ENCODE data around the gene MINK1. TPM values are rescaled to one million over a fixed set of nuclear protein-coding genes. Genes with fewer than 3 reads are reported as not detected.

MINK1 gene
- total RNA-seq, 1 donor from 2014 or later, result 139 TPM

GRCh38 chr17:4935650-4936049 is 102.5 kb downstream of the MINK1 start:
- peaks cover 4% of the 10 kb centered on the region for H3K36me3 Mint-ChIP-seq (ENCODE audit: insufficient read depth)
- no peaks in the 10 kb centered on the region for H3K27me3 Mint-ChIP-seq
- no peak for TF ChIP-seq CTCF (IDR thresholded peaks at IDR 0.05; ENCODE audit: unreplicated experiment)
- H3K4me3 Mint-ChIP-seq (ENCODE audit: low read depth), result no peak overlapping the region
- DNase-seq (ENCODE audit: low spot score, unreplicated experiment), result no peak
- no peaks in the 10 kb centered on the region for H3K9me3 Mint-ChIP-seq (ENCODE audit: low read depth)
- H3K27ac Mint-ChIP-seq, result no peak overlapping the region
- H3K4me1 Mint-ChIP-seq (ENCODE audit: low read depth), result peaks cover 9% of the 10 kb centered on the region

- H3K27ac Mint-ChIP-seq, result no peak overlapping the region
- no peak for DNase-seq (ENCODE audit: low spot score, unreplicated experiment)
- no peak overlapping the region for H3K4me3 Mint-ChIP-seq (ENCODE audit: low read depth)
- H3K36me3 Mint-ChIP-seq (ENCODE audit: insufficient read depth), result peaks cover 5% of the 10 kb centered on the region
- no peaks in the 10 kb centered on the region for H3K27me3 Mint-ChIP-seq
- TF ChIP-seq CTCF (IDR thresholded peaks at IDR 0.05; ENCODE audit: unreplicated experiment), result no peak
- peaks cover 16% of the 10 kb centered on the region for H3K4me1 Mint-ChIP-seq (ENCODE audit: low read depth)
- no peaks in the 10 kb centered on the region for H3K9me3 Mint-ChIP-seq (ENCODE audit: low read depth)
Measured at GRCh38 chr17:4936436-4936835, 103.3 kb downstream of the MINK1 start.

- Mint-ChIP-seq H3K9me3 (ENCODE audit: low read depth) (no peaks in the 10 kb centered on the region), H3K4me3 (ENCODE audit: low read depth) (no peak overlapping the region), H3K4me1 (ENCODE audit: low read depth) (peaks cover 21% of the 10 kb centered on the region), H3K27ac (no peak overlapping the region), H3K36me3 (ENCODE audit: insufficient read depth) (peaks cover 5% of the 10 kb centered on the region), H3K27me3 (no peaks in the 10 kb centered on the region)
- TF ChIP-seq CTCF (IDR thresholded peaks at IDR 0.05; ENCODE audit: unreplicated experiment), result no peak
- no peak for DNase-seq (ENCODE audit: low spot score, unreplicated experiment)
Measured at GRCh38 chr17:4937553-4937952, 104.4 kb downstream of the MINK1 start.

- H3K27me3 Mint-ChIP-seq, result no peaks in the 10 kb centered on the region
- TF ChIP-seq CTCF (IDR thresholded peaks at IDR 0.05; ENCODE audit: unreplicated experiment), result no peak
- no peak for DNase-seq (ENCODE audit: low spot score, unreplicated experiment)
- peak overlapping the region; percentile 94 for H3K27ac Mint-ChIP-seq
- no peaks in the 10 kb centered on the region for H3K9me3 Mint-ChIP-seq (ENCODE audit: low read depth)
- H3K36me3 Mint-ChIP-seq (ENCODE audit: insufficient read depth), result peaks cover 5% of the 10 kb centered on the region
- peaks cover 21% of the 10 kb centered on the region for H3K4me1 Mint-ChIP-seq (ENCODE audit: low read depth)
- peak overlapping the region; percentile 85 for H3K4me3 Mint-ChIP-seq (ENCODE audit: low read depth)
Measured at GRCh38 chr17:4938069-4938491, 104.9 kb downstream of the MINK1 start.

GRCh38 chr17:4938688-4939545 is 105.8 kb downstream of the MINK1 start:
- H3K4me1 Mint-ChIP-seq (ENCODE audit: low read depth), result peaks cover 21% of the 10 kb centered on the region
- H3K27ac Mint-ChIP-seq, result peak overlapping the region; percentile 94
- peak overlapping the region; percentile 85 for H3K4me3 Mint-ChIP-seq (ENCODE audit: low read depth)
- no peaks in the 10 kb centered on the region for H3K9me3 Mint-ChIP-seq (ENCODE audit: low read depth)
- no peak for TF ChIP-seq CTCF (IDR thresholded peaks at IDR 0.05; ENCODE audit: unreplicated experiment)
- no peak for DNase-seq (ENCODE audit: low spot score, unreplicated experiment)
- no peaks in the 10 kb centered on the region for H3K27me3 Mint-ChIP-seq
- H3K36me3 Mint-ChIP-seq (ENCODE audit: insufficient read depth), result peaks cover 5% of the 10 kb centered on the region
